ENCODE measurements around the gene XRN1. TPM values are rescaled to one million over a fixed set of nuclear protein-coding genes. Genes with fewer than 3 reads are reported as not detected.

Gene XRN1
- total RNA-seq, result 51.4 and 55.4 TPM in 2 replicates

GRCh38 chr3:142447852-142448823, at the start of gene XRN1:
Gene XRN1 (minus strand): TSS chr3:142448037. CDS start chr3:142447944, 93 bp downstream.
- H3K4me3 Mint-ChIP-seq (ENCODE audit: low read depth), result peak within 1 kb of the TSS; percentile 91
- peak; percentile 93 for DNase-seq (ENCODE audit: low spot score)
- intact Hi-C loops (cut with micrococcal nuclease), result loop anchor here (1.0 to 10.0 kb wide), 8 partner anchors 53 to 1524 kb away; partner anchors contain the start of genes DIPK2A, RNF7, TFDP2 and TRPC1
- no peaks in the 10 kb centered on the region for H3K9me3 Mint-ChIP-seq
- H3K4me1 Mint-ChIP-seq (ENCODE audit: low read depth), result peaks cover 21% of the 10 kb centered on the region
- no peaks in the 10 kb centered on the region for H3K27me3 Mint-ChIP-seq (ENCODE audit: low read depth)
- peaks cover 38% of the 10 kb centered on the region for H3K36me3 Mint-ChIP-seq (ENCODE audit: low read depth)
- peak within 1 kb of the TSS; percentile 96 for H3K27ac Mint-ChIP-seq

- intact Hi-C loops (cut with micrococcal nuclease), result no loop called here
- Mint-ChIP-seq H3K27ac (no peak overlapping the region), H3K4me1 (ENCODE audit: low read depth) (peaks cover 9% of the 10 kb centered on the region), H3K27me3 (ENCODE audit: low read depth) (no peaks in the 10 kb centered on the region), H3K4me3 (ENCODE audit: low read depth) (no peak overlapping the region), H3K36me3 (ENCODE audit: low read depth) (peaks cover 64% of the 10 kb centered on the region), H3K9me3 (no peaks in the 10 kb centered on the region)
- no peak for DNase-seq (ENCODE audit: low spot score)
Observed at GRCh38 chr3:142495103-142495502, 47.3 kb upstream of the XRN1 start.

GRCh38 chr3:142492184-142492583, 44.3 kb upstream of the XRN1 start:
- Mint-ChIP-seq H3K27me3 (ENCODE audit: low read depth) (no peaks in the 10 kb centered on the region), H3K27ac (no peak overlapping the region), H3K4me3 (ENCODE audit: low read depth) (no peak overlapping the region), H3K9me3 (no peaks in the 10 kb centered on the region), H3K4me1 (ENCODE audit: low read depth) (no peaks in the 10 kb centered on the region), H3K36me3 (ENCODE audit: low read depth) (peaks cover 72% of the 10 kb centered on the region)
- intact Hi-C loops (cut with micrococcal nuclease), result no loop called here
- DNase-seq (ENCODE audit: low spot score), result no peak

- intact Hi-C loops (cut with micrococcal nuclease), result no loop called here
- peaks cover 1% of the 10 kb centered on the region for H3K4me1 Mint-ChIP-seq (ENCODE audit: low read depth)
Observed at GRCh38 chr3:142489572-142490323, 41.9 kb upstream of the XRN1 start.

GRCh38 chr3:142484912-142485435, 37.1 kb upstream of the XRN1 start:
- DNase-seq (ENCODE audit: low spot score), result no peak
- Mint-ChIP-seq H3K4me3 (ENCODE audit: low read depth) (no peak overlapping the region), H3K36me3 (ENCODE audit: low read depth) (peaks cover 78% of the 10 kb centered on the region), H3K4me1 (ENCODE audit: low read depth) (peaks cover 1% of the 10 kb centered on the region), H3K27ac (peak overlapping the region; percentile 8), H3K27me3 (ENCODE audit: low read depth) (no peaks in the 10 kb centered on the region), H3K9me3 (peaks cover 7% of the 10 kb centered on the region)
- intact Hi-C loops (cut with micrococcal nuclease), result no loop called here

More at GRCh38 chr3:142489572-142490323, 41.9 kb upstream of the XRN1 start:
- Mint-ChIP-seq H3K9me3 (no peaks in the 10 kb centered on the region), H3K36me3 (ENCODE audit: low read depth) (peaks cover 68% of the 10 kb centered on the region), H3K4me3 (ENCODE audit: low read depth) (no peak overlapping the region), H3K27me3 (ENCODE audit: low read depth) (no peaks in the 10 kb centered on the region), H3K27ac (no peak overlapping the region)
- DNase-seq (ENCODE audit: low spot score), result no peak

GRCh38 chr3:142481196-142481595, 33.4 kb upstream of the XRN1 start:
- H3K4me3 Mint-ChIP-seq (ENCODE audit: low read depth), result no peak overlapping the region
- no peaks in the 10 kb centered on the region for H3K27me3 Mint-ChIP-seq (ENCODE audit: low read depth)
- intact Hi-C loops (cut with micrococcal nuclease), result no loop called here
- peaks cover 1% of the 10 kb centered on the region for H3K4me1 Mint-ChIP-seq (ENCODE audit: low read depth)
- DNase-seq (ENCODE audit: low spot score), result no peak
- H3K27ac Mint-ChIP-seq, result no peak overlapping the region
- peaks cover 20% of the 10 kb centered on the region for H3K9me3 Mint-ChIP-seq
- peaks cover 72% of the 10 kb centered on the region for H3K36me3 Mint-ChIP-seq (ENCODE audit: low read depth)

GRCh38 chr3:142470826-142471225, 23.0 kb upstream of the XRN1 start:
- Mint-ChIP-seq H3K36me3 (ENCODE audit: low read depth) (peaks cover 23% of the 10 kb centered on the region), H3K27me3 (ENCODE audit: low read depth) (no peaks in the 10 kb centered on the region), H3K4me3 (ENCODE audit: low read depth) (no peak overlapping the region), H3K4me1 (ENCODE audit: low read depth) (peaks cover 2% of the 10 kb centered on the region), H3K9me3 (peaks cover 12% of the 10 kb centered on the region), H3K27ac (no peak overlapping the region)
- intact Hi-C loops (cut with micrococcal nuclease), result no loop called here
- DNase-seq (ENCODE audit: low spot score), result no peak

GRCh38 chr3:142468456-142468855, 20.6 kb upstream of the XRN1 start:
- intact Hi-C loops (cut with micrococcal nuclease), result no loop called here
- Mint-ChIP-seq H3K27ac (no peak overlapping the region), H3K36me3 (ENCODE audit: low read depth) (peaks cover 19% of the 10 kb centered on the region), H3K27me3 (ENCODE audit: low read depth) (no peaks in the 10 kb centered on the region), H3K9me3 (no peaks in the 10 kb centered on the region), H3K4me3 (ENCODE audit: low read depth) (no peak overlapping the region), H3K4me1 (ENCODE audit: low read depth) (peaks cover 2% of the 10 kb centered on the region)
- no peak for DNase-seq (ENCODE audit: low spot score)

- Mint-ChIP-seq H3K27me3 (ENCODE audit: low read depth) (no peaks in the 10 kb centered on the region), H3K4me3 (ENCODE audit: low read depth) (no peak overlapping the region), H3K4me1 (ENCODE audit: low read depth) (peaks cover 2% of the 10 kb centered on the region), H3K36me3 (ENCODE audit: low read depth) (peaks cover 19% of the 10 kb centered on the region), H3K9me3 (no peaks in the 10 kb centered on the region), H3K27ac (no peak overlapping the region)
- DNase-seq (ENCODE audit: low spot score), result no peak
- intact Hi-C loops (cut with micrococcal nuclease), result no loop called here
Observed at GRCh38 chr3:142467768-142468167, 19.9 kb upstream of the XRN1 start.

- peaks cover 40% of the 10 kb centered on the region for H3K36me3 Mint-ChIP-seq (ENCODE audit: low read depth)
- intact Hi-C loops (cut with micrococcal nuclease), result no loop called here
- DNase-seq (ENCODE audit: low spot score), result no peak
- no peaks in the 10 kb centered on the region for H3K9me3 Mint-ChIP-seq
- no peaks in the 10 kb centered on the region for H3K27me3 Mint-ChIP-seq (ENCODE audit: low read depth)
- H3K4me3 Mint-ChIP-seq (ENCODE audit: low read depth), result no peak overlapping the region
- no peak overlapping the region for H3K27ac Mint-ChIP-seq
- peaks cover 6% of the 10 kb centered on the region for H3K4me1 Mint-ChIP-seq (ENCODE audit: low read depth)
Observed at GRCh38 chr3:142460689-142461088, 12.9 kb upstream of the XRN1 start.

- Mint-ChIP-seq H3K36me3 (ENCODE audit: low read depth) (peaks cover 38% of the 10 kb centered on the region), H3K4me1 (ENCODE audit: low read depth) (peaks cover 6% of the 10 kb centered on the region), H3K27me3 (ENCODE audit: low read depth) (no peaks in the 10 kb centered on the region), H3K4me3 (ENCODE audit: low read depth) (no peak overlapping the region), H3K27ac (no peak overlapping the region), H3K9me3 (no peaks in the 10 kb centered on the region)
- no peak for DNase-seq (ENCODE audit: low spot score)
- intact Hi-C loops (cut with micrococcal nuclease), result no loop called here
Observed at GRCh38 chr3:142459929-142460328, 12.1 kb upstream of the XRN1 start.

GRCh38 chr3:142459096-142459495, 11.3 kb upstream of the XRN1 start:
- no peak overlapping the region for H3K27ac Mint-ChIP-seq
- peaks cover 35% of the 10 kb centered on the region for H3K36me3 Mint-ChIP-seq (ENCODE audit: low read depth)
- intact Hi-C loops (cut with micrococcal nuclease), result no loop called here
- DNase-seq (ENCODE audit: low spot score), result no peak
- H3K9me3 Mint-ChIP-seq, result no peaks in the 10 kb centered on the region
- H3K27me3 Mint-ChIP-seq (ENCODE audit: low read depth), result no peaks in the 10 kb centered on the region
- peaks cover 6% of the 10 kb centered on the region for H3K4me1 Mint-ChIP-seq (ENCODE audit: low read depth)
- H3K4me3 Mint-ChIP-seq (ENCODE audit: low read depth), result no peak overlapping the region

Measured in activated T-helper 2 cell treated with anti-CD3 and anti-CD28 coated beads, Interferon-gamma antibody, Interleukin-2, Interleukin-4, amounts not matched to agents 10 μg/mL and 5 μg/mL and 100 μg/mL, durations not matched to agents 14 hours and 24 hours and 36 hours (primary cell).